ENCODE data around the gene NSMF.
A peak's percentile ranks its signal among the peaks of the same experiment; 100 is the strongest.
"Not testable (repeated sequence)": the region's sequence is repeated elsewhere in the genome, so short reads cannot be mapped to it uniquely, and the experiment has no call there.

The NSMF gene

DNA sequence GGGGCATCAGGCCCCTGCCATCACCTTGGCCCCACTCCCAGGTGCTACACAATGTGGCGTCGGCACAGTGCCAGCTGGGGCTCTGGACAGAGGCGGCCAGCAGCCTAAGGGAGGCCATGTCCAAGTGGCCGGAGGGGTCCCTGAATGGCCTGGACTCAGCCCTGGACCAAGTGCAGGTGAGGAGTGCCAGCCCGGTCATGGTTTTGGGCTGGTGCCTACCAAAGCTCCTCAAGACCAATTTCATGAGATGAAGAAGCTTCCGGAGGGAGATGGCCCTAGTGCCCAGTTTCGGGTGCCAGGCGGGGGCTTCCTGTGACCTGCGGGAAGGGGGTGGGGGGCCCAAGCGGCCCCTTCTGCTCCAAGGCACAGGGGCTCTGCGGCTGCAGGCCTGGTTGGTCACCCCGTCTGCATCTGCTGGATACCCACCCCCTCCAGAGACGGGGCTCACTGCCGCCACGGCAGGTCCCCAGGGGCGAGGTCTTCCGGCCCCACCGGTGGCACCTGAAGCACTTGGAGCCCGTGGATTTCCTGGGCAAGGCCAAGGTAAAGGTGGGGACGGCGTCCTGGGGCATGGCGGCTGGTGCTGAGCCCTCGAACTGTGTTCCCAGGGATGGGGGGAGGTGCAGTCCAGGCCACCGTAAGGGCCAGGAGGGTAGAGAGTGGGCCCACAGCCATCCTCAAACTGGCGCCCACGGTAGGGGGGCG lies 30.1 kb downstream of the NSMF start:
- DNase-seq: no peak

DNA sequence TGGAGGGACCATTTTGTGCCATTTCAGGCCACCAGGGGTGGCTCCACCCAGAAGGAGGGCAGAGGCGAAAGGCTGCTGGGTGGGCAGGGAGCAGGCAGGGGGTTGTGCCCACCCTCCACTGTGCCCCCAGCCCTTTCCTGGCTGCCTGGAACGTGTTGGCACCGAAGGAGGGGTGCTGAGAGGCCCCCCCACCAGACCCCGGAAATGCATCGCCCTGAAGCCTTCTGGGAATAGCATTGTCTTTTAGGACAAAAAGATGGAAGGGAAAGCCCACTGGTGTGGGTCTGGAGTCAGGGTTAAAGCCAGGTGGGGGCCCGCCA lies 30.9 kb downstream of the NSMF start:
- no peak for DNase-seq

DNA sequence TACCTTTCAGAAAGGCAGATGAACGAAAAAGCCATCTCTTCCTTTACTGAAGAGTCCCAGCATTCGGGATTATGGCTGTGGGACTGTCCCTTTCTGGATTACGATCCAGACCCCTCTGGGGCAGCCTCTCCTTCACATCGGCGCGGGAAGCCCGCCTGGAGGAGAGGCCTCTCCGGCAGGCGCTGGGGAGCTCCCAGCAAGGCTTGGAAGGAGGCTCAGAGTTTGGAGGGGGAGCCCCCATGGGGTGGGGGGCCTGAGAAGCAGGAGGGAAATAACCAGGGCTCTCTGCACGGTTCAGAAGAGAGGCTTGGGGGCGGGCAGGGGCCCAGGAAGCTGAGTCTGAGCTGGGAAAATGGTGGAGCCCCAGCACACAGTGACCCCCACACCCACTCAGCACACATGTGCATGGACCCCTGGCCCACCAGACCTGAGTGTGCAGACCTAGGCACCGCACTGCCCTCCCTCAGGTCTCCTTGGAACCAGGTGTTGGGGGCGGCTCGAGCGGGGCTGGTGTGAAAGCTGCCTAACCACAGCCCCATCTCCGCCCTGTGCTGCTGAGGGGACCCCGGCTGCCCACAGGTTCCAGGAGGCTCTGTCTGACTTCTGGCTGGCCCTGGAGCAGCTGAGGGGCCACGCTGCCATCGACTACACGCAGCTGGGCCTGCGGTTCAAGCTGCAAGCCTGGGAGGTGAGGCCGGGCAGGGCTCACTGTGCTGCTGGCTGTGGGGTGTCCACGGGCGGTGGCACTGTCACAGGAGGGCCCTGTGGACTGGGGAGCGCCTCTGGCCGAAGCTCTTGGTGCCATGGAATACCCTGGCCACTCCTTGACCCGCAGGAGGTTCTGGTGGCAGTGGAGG lies 31.5 kb downstream of the NSMF start:
- no peak for DNase-seq

DNA sequence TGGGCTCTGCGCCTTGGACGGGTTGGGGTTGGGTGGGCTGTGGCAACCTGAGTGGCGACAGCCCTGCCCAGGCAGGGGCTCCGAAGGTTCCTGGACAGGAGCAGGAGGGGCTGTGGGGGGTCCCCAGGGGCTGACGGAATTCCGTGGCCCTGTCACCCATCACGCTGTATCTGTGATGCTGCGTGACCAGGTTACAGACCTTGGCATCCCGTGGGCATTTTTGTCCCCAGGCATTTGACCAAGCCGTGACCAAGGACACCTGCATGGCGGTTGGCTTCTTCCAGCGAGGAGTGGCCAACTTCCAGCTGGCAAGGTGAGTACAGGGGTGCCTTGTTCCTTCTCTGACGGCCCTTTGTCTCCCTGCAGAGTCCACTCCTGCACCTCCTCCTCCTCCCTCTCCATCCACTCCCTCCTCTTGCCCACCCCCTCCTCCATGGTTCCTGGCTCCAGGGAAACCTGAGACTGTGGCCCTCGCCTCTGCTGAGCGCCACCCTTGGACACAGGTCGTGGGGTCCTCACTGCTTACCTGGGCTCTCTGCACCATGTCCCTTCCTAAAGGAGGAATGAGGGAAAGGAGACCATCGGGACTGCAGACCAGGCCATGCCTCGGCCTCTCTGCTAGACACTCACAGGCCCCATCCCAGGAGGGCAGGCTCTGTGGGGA lies 33.0 kb downstream of the NSMF start:
- no peak for DNase-seq

DNA sequence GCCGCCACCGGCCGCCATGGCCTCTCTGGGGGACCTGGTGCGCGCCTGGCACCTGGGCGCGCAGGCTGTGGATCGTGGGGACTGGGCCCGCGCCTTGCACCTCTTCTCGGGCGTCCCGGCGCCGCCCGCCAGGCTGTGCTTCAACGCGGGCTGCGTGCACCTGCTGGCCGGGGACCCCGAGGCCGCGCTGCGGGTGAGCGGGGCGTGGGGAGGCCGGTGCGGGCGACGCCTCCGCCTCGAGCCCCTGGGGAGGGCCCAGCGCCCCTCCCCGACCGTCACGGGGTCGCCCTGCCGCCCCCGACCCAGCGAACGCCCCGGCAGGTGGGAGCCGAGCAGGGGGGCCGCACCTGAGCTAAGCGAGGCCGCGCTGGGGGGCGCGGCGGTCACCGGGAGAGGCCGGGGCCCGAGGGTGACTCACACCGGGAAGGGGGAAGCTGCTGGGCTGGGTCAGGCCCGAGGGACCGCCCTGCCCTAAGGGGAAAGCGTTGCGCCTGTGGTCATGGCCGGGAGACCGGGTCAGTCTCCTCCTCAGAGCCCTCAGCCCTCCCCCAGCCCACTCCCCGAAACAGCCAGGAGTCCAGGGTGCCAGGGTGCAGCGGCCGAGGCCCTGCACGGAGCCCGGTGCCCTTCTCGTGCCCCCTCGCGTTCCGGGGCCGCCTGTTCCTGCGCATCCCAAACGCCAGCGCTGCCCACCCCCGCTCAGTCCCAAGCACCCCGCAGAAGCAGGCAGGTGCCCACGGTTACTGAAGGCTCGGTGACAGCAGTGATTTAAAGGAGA lies 35.4 kb downstream of the NSMF start:
- DNase-seq: no peak

DNA sequence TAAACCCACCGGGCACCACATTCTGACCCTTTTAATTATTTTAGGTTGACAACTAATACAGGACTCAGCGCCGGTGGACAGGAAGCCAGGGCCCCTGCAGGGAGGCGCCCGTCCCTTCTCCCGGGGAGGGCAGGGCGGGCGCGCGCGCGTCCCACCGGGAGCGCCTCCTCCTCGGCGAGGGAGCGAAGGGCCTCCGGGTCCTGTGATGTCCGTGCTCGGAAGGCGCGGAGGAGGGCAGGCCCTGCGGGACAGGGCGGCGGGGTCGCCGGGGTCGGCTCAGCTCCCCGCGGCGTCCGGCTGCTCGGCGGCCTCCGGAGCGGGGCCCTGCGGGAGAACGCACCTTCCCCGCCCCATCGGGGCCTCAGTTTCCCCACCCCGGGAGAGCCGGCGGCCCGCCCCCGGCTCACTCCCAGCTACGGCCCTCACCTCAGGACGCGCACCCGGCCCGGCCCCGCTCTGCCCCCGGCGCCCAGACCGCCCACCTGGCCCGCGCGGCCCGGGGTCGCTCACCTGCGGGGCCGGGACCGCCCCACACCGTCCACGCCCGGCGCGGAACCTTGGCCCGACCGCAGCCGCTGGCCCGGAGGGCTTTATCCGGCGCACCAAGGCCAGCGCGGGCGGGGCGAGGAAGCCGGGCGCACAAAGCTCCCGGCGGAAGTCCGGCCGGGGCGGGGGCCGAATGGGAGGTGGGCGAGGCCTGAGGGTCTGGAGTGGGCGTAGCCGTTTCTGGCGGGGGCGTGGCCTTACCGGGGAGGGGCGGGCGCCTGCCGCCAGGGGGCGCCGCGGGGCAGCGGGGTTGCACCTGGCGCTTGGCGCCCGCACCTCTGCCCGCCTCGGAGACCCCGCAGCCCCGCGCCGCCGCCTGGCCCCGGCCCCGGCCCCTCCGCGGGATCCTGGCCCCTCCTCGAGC lies 36.3 kb downstream of the NSMF start, which contains the start of the genes EXD3 and NOXA1:
TSS of gene EXD3 (minus strand) at position 559 of the 910 bp plus-strand sequence. CDS start 27,805 bp downstream, outside the sequence.
TSS of gene NOXA1 (plus strand) at position 790 of the 910 bp plus-strand sequence. CDS start 137 bp downstream, outside the sequence.
- DNase-seq: peak; percentile 98

DNA sequence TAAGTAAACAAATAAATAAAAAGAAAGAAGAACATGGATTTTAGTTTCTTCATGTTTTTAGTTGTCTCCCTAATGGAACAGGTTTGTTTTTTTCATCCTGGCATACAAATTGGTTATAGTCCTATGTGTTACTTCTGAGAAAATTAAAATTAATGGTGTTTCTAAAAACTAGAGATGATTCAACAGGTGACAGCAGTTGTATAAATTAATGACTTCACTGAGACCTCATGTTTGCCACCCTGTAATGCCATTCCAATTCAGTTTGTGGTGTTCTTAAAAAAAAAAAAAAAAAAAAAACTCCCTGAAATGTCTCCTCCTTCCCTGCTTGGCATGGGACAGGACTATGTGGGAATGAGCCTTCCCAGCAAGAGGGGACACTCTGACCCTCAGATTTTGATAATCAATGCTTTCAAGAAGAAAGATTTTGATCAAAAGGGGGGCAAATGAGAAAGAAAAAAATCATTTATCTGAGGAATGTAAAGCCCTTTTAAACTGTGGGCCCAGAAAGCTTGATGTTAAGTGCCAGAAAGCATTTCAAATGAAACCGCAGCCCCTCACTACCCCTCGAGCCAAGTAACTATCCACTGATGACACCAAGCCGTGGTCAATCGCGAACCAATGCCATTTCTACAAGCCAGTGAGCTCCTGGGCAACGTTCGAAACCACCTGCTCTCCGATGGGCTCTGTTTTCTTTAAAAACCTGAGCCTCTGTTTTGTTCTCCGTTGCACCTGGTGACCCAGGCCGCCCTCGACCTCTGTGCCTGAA lies 37.1 kb downstream of the NSMF start:
- DNase-seq: no peak

DNA sequence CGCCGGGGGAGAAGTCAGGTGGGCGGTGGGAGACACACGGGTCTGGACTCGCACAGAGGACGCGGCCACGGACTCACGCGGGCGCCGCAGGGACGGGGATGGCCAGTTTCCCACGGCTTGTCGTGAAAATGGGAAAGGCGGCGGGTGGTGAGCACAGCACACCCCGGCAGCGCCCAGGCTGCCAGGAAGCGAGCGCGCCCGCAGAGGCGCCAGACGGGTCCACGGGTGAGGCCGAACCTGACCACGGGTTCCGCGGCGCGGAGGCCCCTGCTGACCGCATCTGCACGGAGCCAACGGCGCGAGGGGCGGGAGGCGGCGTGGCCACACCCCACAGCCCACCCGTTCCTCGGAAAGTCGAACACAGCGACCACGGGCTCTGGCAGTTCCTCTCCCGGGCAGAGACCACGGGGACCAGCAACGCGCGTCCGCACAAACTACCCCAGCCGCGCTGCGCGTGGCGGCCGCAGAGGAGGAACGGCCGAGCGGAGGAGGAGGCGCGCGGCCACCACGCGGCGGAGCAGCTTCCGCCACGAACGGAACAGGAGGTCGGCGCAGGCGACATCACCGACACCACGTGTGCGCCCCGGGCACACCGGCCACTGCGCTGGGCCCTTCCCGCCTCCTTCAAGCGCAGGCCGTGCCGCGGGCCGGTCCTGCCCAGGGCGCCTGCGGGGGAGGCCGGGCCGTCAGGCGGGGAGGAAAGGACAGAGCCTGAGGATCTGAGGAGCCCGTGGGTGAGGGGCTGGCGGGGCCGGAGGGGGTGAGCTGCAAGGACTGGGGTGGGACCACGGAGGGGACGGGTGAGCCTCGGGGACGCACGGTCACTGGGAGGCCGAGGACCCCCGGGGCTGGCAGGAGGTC lies 41.7 kb downstream of the NSMF start:
- peak; percentile 15 for DNase-seq

DNA sequence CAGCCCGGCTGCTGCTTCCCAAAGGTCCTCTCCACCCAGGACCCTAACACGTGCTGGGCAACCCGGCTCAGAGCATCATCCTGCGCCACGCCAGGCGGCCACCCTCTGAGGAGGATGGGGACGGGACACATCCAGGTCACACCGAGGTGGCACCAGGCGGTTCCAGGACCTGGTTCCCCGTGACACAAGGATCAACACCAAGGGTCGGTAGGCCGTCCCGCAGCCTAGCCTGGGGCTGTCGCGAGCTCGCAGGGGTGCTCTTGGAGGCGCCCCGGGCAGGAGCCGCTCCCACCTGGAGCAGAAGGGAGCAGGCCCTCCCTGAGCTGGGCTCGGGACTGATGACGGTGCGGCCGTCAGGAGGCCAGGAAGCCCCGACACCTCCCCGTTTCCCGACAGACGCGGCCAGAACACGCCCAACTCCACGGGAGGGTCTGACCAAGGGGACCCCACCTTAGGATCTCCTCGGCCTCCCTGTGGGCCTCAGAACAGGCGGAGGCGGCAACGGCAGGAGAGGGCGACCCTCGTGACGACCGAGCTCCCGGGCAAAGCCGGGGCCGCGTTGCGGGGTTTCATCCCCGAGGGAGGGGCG lies 42.5 kb downstream of the NSMF start:
- DNase-seq: no peak

DNA sequence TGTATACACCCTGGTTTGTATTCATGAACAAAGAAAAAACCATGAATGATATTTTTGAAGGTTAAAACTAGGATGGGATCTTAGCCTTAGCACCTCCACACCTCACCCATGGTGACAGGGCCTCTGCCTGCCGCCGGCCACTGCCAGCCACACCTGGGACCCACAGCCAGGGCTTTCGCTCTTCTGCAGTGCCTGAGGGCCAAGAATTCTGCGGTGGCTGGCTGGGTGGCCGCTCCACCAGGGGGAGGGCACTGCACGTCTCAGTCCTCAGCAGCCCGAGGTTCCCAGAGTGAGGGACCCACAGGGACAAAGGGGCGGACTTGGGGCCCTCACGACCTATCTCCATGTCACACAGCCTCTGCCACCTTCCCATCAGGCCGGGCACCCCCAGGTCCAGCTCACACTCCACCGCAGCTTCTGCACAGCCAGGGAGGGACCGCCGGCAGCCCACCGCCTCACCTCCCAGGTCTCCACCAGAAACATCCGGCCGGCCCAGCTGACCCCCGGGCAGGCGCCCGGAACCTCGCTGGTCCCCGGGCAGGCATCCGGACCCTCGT lies 43.0 kb downstream of the NSMF start:
- DNase-seq: no peak

DNA sequence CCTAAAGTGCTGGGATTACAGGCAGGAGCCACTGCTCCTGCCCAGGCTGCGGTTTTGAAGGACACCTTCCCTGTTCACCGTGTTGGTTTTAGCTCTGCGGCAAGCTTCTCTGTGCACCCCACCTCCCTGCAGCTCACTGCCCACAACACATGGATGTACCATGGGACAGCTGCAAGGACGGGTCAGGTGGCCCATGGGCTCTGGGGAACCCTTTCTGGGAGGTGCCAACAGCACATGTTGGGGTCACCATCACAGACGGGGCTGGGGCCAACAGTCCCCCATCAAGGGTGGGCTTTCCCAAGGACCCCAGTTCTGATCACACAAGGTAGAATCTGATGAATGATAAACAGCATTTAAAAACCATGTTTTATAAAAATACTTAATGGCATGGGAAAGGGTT lies 43.7 kb downstream of the NSMF start:
- no peak for DNase-seq

DNA sequence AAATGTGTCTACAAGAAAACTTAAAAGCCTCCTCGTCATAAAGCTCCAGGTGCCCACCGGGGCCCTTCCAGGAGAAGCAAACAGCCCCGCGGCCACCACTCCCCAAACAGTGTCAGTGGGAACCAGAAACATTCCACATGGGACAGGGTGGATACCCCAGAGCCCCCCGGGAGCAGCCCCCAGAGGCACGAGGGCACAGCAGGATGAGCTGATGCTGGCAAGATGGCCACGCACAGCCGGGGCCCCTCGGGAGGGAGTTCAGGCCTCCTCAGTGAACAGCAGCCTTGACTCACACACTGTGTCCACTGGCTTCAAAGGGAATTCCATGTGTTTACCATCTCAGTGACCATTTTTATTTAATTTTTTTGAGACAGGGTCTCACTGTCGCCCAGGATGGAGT lies 46.7 kb downstream of the NSMF start:
- DNase-seq: no peak

DNA sequence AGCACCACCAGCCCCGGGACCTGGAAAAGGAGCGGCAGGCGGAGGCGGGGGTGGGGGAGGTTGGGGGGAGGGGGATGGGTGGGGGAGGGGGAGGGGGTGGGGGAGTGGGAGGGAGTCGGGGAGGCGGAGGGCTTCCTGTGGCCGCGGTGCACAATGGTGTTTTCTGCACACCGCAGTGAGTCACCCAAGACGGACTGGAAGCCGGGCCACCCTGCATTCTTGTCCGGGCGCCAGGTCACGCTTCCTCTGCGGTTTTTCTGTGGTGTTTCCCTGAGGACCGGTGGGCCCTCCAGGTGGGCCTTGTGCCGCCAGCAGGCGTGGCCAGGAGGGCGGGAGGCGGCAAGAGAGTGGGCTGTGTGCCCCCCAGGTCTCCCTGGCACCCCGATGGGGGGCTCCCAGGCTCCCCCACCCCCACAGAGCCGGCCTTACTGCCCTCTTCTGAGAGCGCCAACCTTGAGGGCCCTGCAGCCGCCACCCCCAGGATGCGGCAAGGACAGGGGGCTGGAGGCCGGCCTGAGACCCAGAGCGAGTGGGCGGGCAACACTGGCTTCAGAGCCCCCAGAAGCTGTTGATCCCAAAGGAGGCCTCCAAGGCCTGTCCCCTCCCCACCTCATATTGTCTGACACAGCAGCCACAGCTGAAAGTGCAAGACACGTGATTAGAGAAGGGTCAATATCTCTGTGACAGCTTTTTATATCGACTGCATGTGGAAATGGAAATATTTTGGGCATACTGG lies 47.3 kb downstream of the NSMF start:
- DNase-seq: peak; percentile 69

DNA sequence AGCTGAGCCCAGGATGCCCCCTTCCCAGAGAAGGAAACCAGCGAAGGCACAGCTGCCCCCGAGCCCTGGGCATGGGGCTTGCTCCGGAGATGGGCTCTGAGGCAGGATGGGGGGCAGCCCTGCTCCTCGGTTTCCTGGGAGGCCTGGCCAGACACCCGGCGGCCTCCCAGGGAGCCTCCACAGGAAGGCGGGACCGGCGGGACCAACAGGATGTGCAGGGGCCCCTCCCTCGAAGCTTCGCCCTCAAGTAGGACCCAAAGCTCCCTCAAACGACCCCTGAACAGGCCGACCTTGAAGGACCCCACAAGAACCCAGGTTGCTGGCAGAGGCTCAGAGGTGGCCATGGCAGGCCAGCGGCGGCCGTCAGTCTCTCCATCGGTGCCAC lies 47.9 kb downstream of the NSMF start:
- no peak for DNase-seq

DNA sequence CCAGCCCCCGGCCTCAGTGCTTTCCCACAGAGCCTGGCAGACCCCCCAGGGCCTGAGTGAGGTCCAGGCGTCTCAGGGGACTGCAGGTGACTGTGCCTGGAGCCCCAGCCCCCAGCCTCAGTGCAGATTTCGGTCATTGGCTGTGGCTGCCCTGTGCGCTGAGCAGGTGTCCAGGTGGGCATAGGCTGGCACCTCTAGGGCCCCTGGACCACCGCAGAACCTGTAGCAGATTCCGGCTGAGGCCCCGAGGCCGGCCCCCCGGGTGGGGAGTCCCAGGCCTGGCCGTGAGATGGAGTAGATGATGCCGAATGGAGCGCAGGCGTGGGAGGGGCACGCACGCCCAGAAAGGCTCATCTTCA lies 48.3 kb downstream of the NSMF start:
- DNase-seq: no peak

DNA sequence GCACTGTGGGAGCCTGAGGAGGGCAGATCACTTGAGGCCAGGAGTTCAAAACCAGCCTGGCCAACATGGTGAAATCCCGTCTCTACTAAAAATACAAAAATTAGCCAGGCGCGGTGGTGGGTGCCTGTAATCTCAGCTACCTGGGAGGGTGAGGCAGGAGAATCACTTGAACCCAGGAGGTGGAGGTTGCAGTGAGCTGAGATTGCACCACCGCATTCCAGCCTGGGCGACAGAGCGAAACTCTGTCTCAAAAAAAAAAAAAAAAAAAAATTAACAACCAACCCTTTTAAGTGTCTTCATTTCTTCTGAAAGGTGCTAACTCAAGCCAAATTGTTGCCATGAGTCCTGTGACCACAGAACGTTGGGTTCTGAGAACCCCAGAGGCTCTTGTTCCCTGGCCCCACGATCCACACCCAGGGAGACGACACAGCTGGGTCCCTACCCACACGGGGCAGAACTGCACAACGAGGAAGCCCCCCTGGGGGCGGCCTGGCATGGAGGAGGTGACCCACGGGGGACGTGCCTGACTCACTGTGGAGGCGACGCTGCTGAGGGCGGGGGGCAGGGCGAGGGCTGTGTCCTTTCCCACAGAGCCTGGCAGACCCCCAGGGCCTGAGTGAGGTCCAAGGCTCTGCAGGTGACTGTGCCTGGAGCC lies 48.8 kb downstream of the NSMF start:
- DNase-seq: not testable (repeated sequence)

DNA sequence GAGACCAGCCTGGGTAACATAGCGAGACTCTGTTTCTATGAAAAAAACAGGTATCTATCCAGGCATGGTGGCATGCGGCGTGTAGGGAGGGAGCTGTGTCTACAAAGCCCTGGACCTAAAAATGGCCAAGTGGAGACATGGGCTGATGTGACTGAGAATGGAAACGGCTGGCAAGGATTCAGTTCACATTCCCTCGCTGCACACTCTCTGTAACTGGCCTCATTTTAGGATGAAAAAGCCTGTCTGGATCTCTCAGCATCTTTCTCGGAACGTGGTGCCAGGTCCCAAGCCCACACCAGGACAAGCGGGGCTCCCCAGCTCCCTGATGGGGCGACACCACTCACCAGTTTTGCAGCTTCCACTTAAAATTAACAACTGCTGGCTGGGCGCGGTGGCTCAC lies 49.6 kb downstream of the NSMF start:
- no peak for DNase-seq
